ENCODE measurements around the gene FJX1.

DNA sequence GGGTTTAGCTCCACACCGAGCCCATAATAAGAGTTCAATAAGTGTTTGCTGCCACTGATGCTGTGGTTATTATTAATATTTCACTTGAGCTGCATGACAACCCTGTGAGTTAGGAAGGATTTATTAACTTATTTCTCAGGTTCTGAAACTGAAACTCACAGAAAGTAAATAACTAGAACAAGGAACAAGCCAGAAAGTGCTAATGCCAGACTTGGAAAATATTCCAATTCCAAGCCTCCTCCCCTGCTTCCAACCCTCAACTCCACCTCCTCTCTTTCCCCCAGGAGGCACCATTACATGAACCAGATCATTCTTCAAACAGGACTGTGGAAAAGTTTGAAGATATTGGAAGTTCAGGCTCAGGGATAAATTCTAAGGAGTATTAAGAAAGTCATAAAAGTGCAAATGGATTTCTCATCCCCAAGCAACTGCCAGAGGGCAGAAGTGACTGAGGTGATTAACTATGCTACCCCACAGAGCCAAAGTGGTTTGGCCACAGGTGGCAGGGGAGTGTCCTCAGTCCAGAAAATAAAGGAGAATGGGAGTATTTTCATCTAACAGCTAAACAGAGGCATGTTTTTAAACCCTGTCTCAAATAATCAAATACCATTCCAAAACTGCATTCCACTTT is 3.2 kb upstream of the FJX1 start:
- TF ChIP-seq POLR2A (IDR thresholded peaks at IDR 0.05) (no peak), EP300 (IDR thresholded peaks at IDR 0.05) (no peak)
- TF ChIP-seq, protein P1, sequence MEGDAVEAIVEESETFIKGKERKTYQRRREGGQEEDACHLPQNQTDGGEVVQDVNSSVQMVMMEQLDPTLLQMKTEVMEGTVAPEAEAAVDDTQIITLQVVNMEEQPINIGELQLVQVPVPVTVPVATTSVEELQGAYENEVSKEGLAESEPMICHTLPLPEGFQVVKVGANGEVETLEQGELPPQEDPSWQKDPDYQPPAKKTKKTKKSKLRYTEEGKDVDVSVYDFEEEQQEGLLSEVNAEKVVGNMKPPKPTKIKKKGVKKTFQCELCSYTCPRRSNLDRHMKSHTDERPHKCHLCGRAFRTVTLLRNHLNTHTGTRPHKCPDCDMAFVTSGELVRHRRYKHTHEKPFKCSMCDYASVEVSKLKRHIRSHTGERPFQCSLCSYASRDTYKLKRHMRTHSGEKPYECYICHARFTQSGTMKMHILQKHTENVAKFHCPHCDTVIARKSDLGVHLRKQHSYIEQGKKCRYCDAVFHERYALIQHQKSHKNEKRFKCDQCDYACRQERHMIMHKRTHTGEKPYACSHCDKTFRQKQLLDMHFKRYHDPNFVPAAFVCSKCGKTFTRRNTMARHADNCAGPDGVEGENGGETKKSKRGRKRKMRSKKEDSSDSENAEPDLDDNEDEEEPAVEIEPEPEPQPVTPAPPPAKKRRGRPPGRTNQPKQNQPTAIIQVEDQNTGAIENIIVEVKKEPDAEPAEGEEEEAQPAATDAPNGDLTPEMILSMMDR (IDR thresholded peaks at IDR 0.05), result no peak

Measured in ovary (tissue), 3 donors.